GM23248 (cell line): ENCODE measurements around the gene ZNF189. TPM values are rescaled to one million over a fixed set of nuclear protein-coding genes. Genes with fewer than 3 reads are reported as not detected.

Experiments used
- DNase-seq: peaks from one replicate; pipeline ENCODE4 v3.0.0-alpha.2; 2015
- H2AFZ ChIP-seq: fragments of 200-600 bp; sonication (generic); 2 replicates; pipeline ENCODE4 v1.6.1; 2016; ENCODE audit warnings: antibody characterized with exemption
- H3F3A ChIP-seq: fragments of 200-600 bp; sonication (generic); 2 replicates; pipeline ENCODE4 v1.6.1; 2016; ENCODE audit warnings: mild to moderate bottlenecking, antibody characterized with exemption, mixed run types; ENCODE audit not compliant: insufficient read depth
- H3K27ac ChIP-seq: fragments of 200-600 bp; sonication (generic); 2 replicates; pipeline ENCODE4 v1.5.1; 2016; ENCODE audit warnings: mild to moderate bottlenecking
- H3K27me3 ChIP-seq: fragments of 200-600 bp; sonication (generic); replicated peaks from 2 replicates; pipeline ENCODE4 v1.6.1; 2016; ENCODE audit warnings: mild to moderate bottlenecking; ENCODE audit not compliant: insufficient read depth
- H3K36me3 ChIP-seq: fragments of 200-600 bp; sonication (generic); 2 replicates; pipeline ENCODE4 v1.6.1; 2016; ENCODE audit warnings: low read depth, mild to moderate bottlenecking
- H3K4me1 ChIP-seq: fragments of 200-600 bp; sonication (generic); 2 replicates; pipeline ENCODE4 v1.6.1; 2016; ENCODE audit warnings: mild to moderate bottlenecking; ENCODE audit not compliant: insufficient read depth
- H3K4me2 ChIP-seq: fragments of 200-600 bp; sonication (generic); one replicate; pipeline ENCODE4 v1.6.1; 2016; ENCODE audit warnings: mild to moderate bottlenecking; ENCODE audit not compliant: unreplicated experiment
- H3K4me3 ChIP-seq: fragments of 200-600 bp; sonication (generic); 2 replicates; pipeline ENCODE4 v1.5.1; 2016; ENCODE audit warnings: mild to moderate bottlenecking
- H3K79me2 ChIP-seq: fragments of 200-600 bp; sonication (generic); 2 replicates; pipeline ENCODE4 v1.6.1; 2016; ENCODE audit warnings: mild to moderate bottlenecking; ENCODE audit not compliant: insufficient read depth
- H3K9ac ChIP-seq: fragments of 200-600 bp; sonication (generic); 2 replicates; pipeline ENCODE4 v1.6.1; 2016; ENCODE audit warnings: mild to moderate bottlenecking
- H3K9me2 ChIP-seq: fragments of 200-600 bp; sonication (generic); 2 replicates; pipeline ENCODE4 v1.6.1; 2016; ENCODE audit warnings: mixed run types, mild to moderate bottlenecking, moderate library complexity; ENCODE audit not compliant: insufficient read depth
- H3K9me3 ChIP-seq: fragments of 200-600 bp; sonication (generic); one replicate; pipeline ENCODE4 v1.6.1; 2017; ENCODE audit warnings: low read depth
- H4K20me1 ChIP-seq: fragments of 200-600 bp; sonication (generic); 2 replicates; pipeline ENCODE4 v1.6.0; 2016; ENCODE audit not compliant: insufficient read depth
- EZH2 ChIP-seq: fragments of 200-600 bp; sonication (generic); IDR thresholded peaks from 2 replicates; pipeline ENCODE4 v1.6.1; 2018; ENCODE audit warnings: antibody characterized with exemption, mild to moderate bottlenecking; ENCODE audit not compliant: insufficient read depth, poor library complexity, severe bottlenecking
- EZH2phosphoT487 ChIP-seq: fragments of 200-600 bp; sonication (generic); IDR thresholded peaks from 2 replicates; pipeline ENCODE4 v1.6.1; 2018; ENCODE audit warnings: antibody characterized with exemption, moderate library complexity, mild to moderate bottlenecking, low read depth; ENCODE audit not compliant: insufficient read depth
- WGBS, 2 experiments: methylation state at CpG; one replicate each; pipeline ENCODE4 v1.1.6; 2015 to 2017; ENCODE audit warnings: low lambda C conversion rate in 2 of 2, low coverage in 1 of 2; ENCODE audit errors: missing lambda C conversion rate in 2 of 2; 5-methylcytosine and 5-hydroxymethylcytosine counted together
- in situ Hi-C: fragments of 300-500 bp; cut with MboI; formaldehyde crosslinking; loops from 2 replicates; pipeline ENCODE4 v1.15.0; 2020
- polyA plus RNA-seq: library from polyadenylated mRNA; unstranded; fragments of >200 nt; fragmentation: Nextera tagmentation; extraction: Ambion mirVana; gene quantifications from 2 replicates; pipeline ENCODE4 v1.2.1, GENCODE V29; 2016
- total RNA-seq: library from RNA; depleted of rRNA; stranded (reverse); fragments of >200 nt; shearing (Covaris generic); gene quantifications from 2 replicates; pipeline ENCODE4 v1.2.3, GENCODE V29; 2014

ZNF189 gene
- total and polyA plus RNA-seq, 2 experiments from 2014 or later = 7.0 to 10.2 TPM

DNA sequence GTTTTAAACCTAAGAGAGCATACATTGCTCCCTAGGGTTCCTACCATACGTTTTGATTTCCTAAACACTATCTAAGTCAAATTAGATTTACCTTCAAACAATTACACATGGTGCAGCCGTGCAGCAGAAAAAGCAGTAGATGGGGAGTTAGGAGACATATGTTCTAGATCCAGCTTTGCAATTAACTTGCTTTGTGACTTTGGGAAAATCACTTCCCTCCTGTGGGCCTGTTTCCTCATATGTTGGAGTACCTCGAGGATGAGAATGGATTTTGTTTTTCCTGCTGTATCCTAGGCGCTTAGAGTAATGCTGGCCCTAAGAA, 944 bp upstream of the ZNF189 start:
- peaks cover 13% of the 10 kb centered on the region for H3K4me1 ChIP-seq
- no peaks in the 10 kb centered on the region for H3K27me3 ChIP-seq
- TF ChIP-seq EZH2phosphoT487 = no peak
- TF ChIP-seq EZH2 = no peak
- peak overlapping the region; percentile 92 for H2AFZ ChIP-seq
- H3F3A ChIP-seq = no peaks in the 10 kb centered on the region
- no peak for DNase-seq
- H3K4me3 ChIP-seq = peak overlapping the region; percentile 85
- H3K79me2 ChIP-seq = peaks cover 96% of the 10 kb centered on the region
- no peaks in the 10 kb centered on the region for H3K9me2 ChIP-seq
- H4K20me1 ChIP-seq = peaks cover 4% of the 10 kb centered on the region; the same call in 1 of the 2 replicates
- H3K9me3 ChIP-seq = no peaks in the 10 kb centered on the region
- peak overlapping the region; percentile 93 for H3K9ac ChIP-seq
- 13 to 14% methylated on average over 4 of the region's 4 CpGs for WGBS, 2 experiments
- peak overlapping the region; percentile 72 for H3K27ac ChIP-seq
- in situ Hi-C loops = no loop called here
- H3K36me3 ChIP-seq = peaks cover 35% of the 10 kb centered on the region
- H3K4me2 ChIP-seq = peak overlapping the region; percentile 89

DNA sequence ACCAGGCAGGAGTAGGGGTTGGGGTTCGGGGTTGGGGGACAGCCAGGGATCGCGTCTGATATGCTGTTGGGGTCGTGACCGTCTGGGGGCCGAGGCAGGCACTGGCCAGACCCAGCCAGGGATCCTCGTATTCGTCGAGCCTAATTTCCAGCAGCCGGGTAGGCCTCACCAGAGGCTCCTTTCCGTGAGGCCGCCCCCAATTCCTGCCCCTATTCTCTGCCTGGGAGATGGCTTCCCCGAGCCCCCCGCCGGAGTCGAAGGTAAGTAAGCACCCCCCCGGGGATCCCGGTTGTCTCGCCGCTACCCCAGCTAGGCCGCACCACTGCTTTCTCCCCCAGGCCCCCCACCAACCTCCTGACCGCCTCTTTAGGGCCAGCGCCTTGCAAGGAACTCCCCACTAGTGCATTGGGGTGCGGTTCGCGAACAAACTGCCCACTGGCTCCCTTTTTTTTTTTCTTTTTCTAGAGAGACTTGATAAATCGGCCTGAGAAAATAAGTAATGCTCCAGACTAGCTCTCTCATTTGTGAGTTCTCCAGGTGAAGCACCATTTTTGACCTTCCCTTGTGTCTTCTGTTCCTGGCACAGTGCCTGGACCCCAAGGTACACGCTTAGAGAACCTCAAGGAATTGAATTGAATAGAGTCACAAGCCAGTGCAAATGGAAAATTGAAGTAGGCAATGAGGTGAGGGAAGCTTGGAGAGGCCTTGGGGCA, 435 bp downstream of the ZNF189 start:
- H3K36me3 ChIP-seq = peaks cover 47% of the 10 kb centered on the region
- H3K9me3 ChIP-seq = no peaks in the 10 kb centered on the region
- H4K20me1 ChIP-seq = no peaks in the 10 kb centered on the region
- 1 to 3% methylated on average over 24 to 28 of the region's 28 CpGs for WGBS, 2 experiments
- H3K9ac ChIP-seq = peak overlapping the region; percentile 93
- peak overlapping the region; percentile 60 for H3K27ac ChIP-seq
- H3K4me1 ChIP-seq = peaks cover 13% of the 10 kb centered on the region
- peak; percentile 36 for DNase-seq
- H3K9me2 ChIP-seq = no peaks in the 10 kb centered on the region
- H2AFZ ChIP-seq = peak overlapping the region; percentile 84
- H3K79me2 ChIP-seq = peaks cover 96% of the 10 kb centered on the region
- H3F3A ChIP-seq = no peaks in the 10 kb centered on the region
- in situ Hi-C loops = no loop called here
- TF ChIP-seq EZH2 (no peak), EZH2phosphoT487 (no peak)
- H3K27me3 ChIP-seq = no peaks in the 10 kb centered on the region
- peak overlapping the region; percentile 97 for H3K4me2 ChIP-seq
- H3K4me3 ChIP-seq = peak overlapping the region; percentile 96

DNA sequence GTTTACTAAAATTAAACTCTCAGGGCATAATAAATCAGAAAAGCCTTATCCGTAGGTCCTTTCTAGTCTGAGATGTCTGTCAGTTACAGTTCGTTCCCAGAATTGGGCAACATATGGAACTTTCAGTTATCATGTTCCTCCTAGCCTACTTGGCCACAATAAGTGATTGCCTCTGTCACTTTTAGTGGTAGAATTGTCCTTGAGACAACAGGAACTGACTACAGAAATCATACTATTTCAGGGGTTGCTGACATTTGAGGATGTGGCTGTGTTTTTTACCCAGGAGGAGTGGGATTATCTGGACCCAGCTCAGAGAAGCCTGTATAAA, 956 bp downstream of the ZNF189 start:
- peak overlapping the region; percentile 96 for H3K4me3 ChIP-seq
- H3F3A ChIP-seq = no peaks in the 10 kb centered on the region
- peak overlapping the region; percentile 84; the same call in 1 of the 2 replicates for H2AFZ ChIP-seq
- H3K9me3 ChIP-seq = no peaks in the 10 kb centered on the region
- no peaks in the 10 kb centered on the region for H3K27me3 ChIP-seq
- peaks cover 52% of the 10 kb centered on the region for H3K36me3 ChIP-seq
- peaks cover 96% of the 10 kb centered on the region for H3K79me2 ChIP-seq
- no peak for TF ChIP-seq EZH2
- no peak for TF ChIP-seq EZH2phosphoT487
- 2 to 4% methylated on average over 2 of the region's 2 CpGs for WGBS, 2 experiments
- H3K4me1 ChIP-seq = peaks cover 13% of the 10 kb centered on the region
- no peak for DNase-seq
- H3K9me2 ChIP-seq = no peaks in the 10 kb centered on the region
- peak overlapping the region; percentile 97 for H3K4me2 ChIP-seq
- no peaks in the 10 kb centered on the region for H4K20me1 ChIP-seq
- in situ Hi-C loops = no loop called here
- peak overlapping the region; percentile 93 for H3K9ac ChIP-seq
- H3K27ac ChIP-seq = no peak overlapping the region

DNA sequence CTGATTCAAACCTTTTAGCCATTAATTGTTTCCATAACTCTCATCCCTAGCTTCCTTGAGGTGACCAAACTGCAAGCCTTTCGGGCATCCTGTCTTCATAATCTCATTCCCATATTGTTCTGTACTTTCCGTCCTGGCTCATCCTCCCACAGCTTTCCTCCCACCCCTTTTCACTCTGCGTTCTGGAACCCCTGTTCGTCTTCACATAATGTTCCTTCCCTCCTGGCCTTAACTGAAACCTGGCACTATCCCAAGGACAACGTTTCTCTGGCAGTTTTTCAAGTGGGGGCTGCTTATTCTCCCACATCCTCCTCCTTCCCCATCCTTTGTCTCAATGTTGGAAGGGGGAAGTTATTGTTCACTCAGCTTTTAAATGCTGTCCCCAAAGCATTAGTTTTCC, 1.5 kb downstream of the ZNF189 start:
- Histone ChIP-seq H4K20me1 (no peaks in the 10 kb centered on the region), H3F3A (no peaks in the 10 kb centered on the region), H3K4me1 (peaks cover 13% of the 10 kb centered on the region), H3K9me2 (no peaks in the 10 kb centered on the region), H3K4me2 (peak overlapping the region; percentile 97), H3K79me2 (peaks cover 96% of the 10 kb centered on the region), H3K27ac (no peak overlapping the region), H3K36me3 (peaks cover 56% of the 10 kb centered on the region), H3K4me3 (peak overlapping the region; percentile 96), H3K9me3 (no peaks in the 10 kb centered on the region), H3K9ac (peak overlapping the region; percentile 93), H3K27me3 (no peaks in the 10 kb centered on the region), H2AFZ (no peak overlapping the region)
- no peak for TF ChIP-seq EZH2phosphoT487
- in situ Hi-C loops = no loop called here
- DNase-seq = peak; percentile 16
- WGBS, 2 experiments = 44 to 48% methylated on average over 5 of the region's 5 CpGs
